IPS DF 4.7 (cell line): ENCODE results near the gene ST3GAL3.

Experiments
- DNase-seq: peaks from one replicate; pipeline ENCODE4 v3.0.0-alpha.2; 2013; ENCODE audit warnings: low spot score; ENCODE audit errors: extremely low read depth

ST3GAL3 gene

DNA sequence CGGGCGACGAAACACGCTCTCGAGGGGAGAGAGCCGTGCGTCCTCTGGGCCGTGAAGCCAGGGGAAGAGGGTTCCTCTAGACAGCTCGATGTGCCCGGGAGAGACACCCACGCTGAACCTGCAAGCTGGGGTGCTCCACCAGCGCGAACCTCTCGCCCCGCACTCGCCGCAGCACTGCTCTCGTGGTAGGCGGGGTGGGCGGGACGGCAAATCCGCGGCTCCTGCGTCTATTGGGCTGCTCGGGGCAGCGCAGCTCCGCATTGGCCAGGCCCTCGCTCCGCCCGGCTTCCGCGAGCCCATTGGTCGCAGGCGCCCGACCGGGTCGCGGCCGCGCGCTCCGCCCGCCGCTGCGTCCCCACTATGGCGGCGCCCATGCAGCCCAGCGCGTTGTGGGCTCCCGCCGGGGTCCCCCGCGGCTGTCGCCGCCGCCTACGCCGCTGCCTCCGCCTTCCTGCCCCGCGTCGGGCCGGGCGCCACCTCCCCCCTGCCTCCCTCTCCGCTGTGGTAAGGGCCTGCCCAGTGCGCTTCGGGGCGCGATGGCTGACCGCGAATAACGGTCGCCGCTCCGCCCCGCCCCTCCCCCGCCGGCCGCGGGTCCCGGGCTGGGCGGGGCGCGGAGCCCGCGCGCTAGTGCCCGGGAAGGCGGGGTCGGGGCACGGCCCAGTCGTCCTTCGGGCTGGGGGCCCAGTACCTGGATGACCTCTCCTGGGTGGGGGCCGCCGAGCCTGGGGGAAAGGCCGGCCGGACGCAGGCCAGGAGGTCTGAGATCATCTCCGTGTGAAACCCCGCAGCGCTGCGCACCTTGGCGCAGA, at the start of gene ST3GAL3:
Gene ST3GAL3, plus strand, starts transcription at position 347 of the 812 bp plus-strand sequence. CDS start 28,727 bp downstream, outside the sequence.
- peak; percentile 28 for DNase-seq

DNA sequence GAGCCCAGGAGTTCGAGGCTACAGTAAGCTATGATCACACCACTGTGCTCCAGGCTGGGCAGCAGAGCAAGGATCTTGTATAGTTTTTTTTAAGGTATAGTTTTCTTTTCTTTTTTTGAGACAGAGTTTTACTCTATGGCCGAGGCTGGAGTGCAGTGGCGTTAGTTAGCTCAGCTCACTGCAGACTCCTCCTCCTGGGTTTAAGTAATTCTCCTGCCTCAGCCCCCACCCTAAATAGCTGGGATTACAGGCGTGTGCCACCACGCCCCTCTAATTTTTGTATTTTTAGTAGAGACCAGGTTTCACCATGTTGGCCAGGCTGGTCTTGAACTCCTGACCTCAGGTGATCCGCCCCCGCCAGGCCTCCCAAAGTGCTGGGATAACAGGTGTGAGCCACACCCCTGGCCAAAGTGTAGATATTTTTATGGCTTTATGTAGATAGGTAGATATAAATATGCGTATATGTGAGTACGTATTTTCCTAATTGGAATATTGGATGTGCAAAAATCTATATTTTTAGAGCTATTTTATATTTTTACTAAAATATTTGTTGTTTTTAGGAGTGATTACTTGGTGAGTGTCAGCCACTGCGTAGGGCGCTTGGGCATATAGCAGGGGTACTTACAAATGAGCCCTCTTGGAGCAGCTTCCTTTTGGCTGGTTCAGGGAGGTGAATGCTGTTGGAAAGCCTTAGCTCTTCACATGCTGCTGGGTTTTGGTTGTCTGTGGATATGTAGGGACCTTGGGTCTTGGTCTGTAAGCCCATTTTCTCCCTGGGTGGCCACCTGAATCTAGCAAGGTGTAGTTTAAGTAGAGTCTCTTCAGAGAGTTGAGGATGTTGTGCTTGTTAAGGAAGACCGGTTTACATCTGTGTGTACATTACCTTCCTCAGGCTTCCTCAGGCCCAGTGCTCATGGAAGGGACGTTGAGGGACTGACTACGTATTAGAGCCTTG, 47.8 kb upstream of the ST3GAL3 start:
- DNase-seq = no peak

DNA sequence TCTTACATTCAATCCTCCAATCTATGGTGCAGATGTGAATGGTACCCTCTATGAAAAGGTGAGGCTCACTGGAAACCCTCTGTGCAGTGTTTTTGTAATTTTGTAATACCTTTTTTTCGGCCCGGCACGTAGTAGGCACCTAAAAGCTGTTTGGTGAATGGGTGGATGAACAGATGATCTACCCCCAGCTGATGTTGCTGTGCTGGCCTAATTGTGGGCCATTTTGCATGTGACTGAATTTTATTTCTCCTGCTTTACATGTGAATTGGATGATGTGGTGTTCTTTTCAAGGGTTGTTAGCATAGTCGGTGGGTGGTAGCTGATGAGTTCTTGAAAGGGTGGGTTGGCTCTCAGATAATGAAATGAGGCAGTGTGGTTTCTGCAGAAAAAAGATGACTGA, 47.0 kb upstream of the ST3GAL3 start:
- peak; percentile 83 for DNase-seq

GRCh38 chr1:43664369-43664768, 43.0 kb upstream of the ST3GAL3 start:
- no peak for DNase-seq

DNA sequence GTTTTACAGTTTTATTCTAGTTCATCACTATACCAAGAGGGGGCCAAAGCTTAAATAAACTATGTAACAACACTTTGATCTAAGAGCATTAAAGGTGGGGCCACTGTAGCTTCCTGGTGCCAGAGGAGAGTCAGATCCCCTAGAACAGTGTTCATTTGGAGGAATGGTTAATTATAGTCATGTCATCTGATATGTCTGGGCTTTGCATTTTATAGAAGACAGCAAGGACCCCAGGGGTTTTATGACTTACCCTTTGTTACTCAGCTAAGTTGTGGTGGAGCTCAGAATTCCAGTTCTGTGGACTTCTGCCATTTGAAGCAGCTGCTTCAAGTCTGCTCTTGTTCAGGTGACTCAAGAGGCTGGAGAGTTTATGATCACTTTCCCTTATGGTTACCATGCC, 40.7 kb upstream of the ST3GAL3 start:
- DNase-seq = no peak

DNA sequence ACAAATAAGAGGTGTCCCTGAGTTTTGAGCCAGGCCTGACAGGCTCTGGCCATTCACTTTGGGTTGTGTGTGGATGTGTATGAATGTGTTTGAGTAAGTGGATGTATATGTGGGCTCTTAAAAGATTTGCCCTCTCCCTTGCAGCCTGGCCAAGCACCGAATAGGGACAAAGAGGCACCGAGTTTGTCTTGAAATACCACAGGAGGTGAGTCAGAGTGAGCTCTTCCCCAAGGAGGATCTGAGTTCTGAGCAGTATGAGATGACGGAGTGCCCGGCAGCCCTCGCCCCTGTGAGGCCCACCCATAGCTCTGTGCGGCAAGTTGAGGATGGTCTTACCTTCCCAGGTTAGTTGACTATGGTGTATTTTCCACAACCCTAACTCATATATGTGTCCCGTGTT, 38.4 kb upstream of the ST3GAL3 start:
- DNase-seq = no peak

- no peak for DNase-seq
Measured at GRCh38 chr1:43669878-43670277, 37.5 kb upstream of the ST3GAL3 start.

DNA sequence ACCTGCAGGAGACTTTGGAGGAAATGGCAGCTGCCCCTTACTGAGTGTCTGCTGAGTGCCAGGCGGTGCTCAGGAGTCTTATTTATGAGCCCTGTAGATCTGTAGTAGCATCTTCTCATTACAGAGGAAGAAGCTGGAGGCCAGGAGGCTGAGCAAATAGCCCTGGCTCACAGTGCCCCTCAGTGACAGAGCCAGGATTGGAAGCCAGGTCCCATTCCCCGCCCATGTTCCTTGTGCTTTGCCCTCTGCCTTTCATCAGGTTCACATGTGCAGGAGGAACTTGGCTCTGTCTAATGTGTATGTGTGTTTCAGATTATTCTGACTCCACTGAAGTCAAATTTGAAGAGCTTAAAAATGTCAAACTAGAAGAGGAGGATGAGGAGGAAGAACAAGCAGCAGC, 36.1 kb upstream of the ST3GAL3 start:
- DNase-seq = no peak

GRCh38 chr1:43671626-43672330, 35.6 kb upstream of the ST3GAL3 start:
- no peak for DNase-seq

GRCh38 chr1:43673261-43673660, 34.1 kb upstream of the ST3GAL3 start:
- DNase-seq = no peak

DNA sequence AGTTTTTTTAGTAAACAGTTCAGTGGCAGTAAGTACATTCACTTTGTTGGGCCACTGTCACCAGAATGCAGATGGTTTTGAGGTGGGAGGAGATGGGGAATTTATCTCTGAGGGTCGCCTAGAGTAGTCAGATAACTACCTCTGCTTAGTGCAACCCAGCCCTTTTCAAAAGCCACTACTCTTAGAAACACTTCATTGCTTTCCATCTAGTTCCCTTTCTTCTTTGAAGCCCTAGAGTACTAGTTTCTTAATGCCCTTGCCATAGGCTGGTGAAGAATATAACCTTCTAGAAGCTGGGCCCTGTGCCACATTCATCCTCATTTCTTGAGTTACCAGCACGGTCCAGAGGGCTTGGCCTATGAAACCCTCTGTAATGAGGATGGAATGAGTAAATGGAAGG, 28.4 kb upstream of the ST3GAL3 start:
- DNase-seq = no peak

GRCh38 chr1:43683560-43683959, 23.8 kb upstream of the ST3GAL3 start:
- DNase-seq = no peak

- no peak for DNase-seq
Measured at GRCh38 chr1:43686801-43687200, 20.5 kb upstream of the ST3GAL3 start.

GRCh38 chr1:43687301-43688108, 19.8 kb upstream of the ST3GAL3 start:
- no peak for DNase-seq

DNA sequence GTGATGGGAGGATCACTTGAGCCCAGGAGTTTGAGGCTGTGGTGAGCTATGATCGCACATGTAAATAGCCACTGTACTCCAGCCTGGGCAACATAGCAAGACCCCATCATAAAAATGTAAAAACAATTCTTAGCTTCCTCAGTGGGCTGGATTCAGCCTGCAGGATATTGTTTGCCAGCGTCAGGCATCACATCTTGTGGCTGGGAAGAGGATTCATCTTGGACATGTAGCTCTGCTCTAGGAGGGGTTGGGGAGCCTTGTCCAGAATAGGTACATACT, 19.3 kb upstream of the ST3GAL3 start:
- DNase-seq = no peak

DNA sequence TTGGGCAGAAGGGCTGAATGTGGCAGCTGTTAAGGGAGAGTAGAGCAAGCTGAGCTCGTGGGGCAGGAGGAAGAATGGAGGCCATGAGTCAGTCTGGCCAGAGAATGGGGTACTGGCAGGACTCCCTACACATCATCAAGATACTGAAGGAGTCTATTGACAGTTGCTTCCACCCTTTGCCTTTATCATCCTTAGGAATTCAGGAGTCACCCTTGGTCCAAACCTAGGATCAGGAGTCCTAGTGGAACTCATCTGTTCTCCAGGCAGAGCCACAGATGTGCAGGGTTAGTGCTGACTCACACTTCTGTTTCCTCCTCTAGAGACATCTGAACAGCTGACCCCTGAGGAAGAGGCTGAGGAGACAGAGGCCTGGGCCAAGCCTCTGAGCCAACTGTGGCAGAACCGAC, 18.7 kb upstream of the ST3GAL3 start:
- DNase-seq = no peak

- no peak for DNase-seq
Measured at GRCh38 chr1:43689289-43689688, 18.0 kb upstream of the ST3GAL3 start.

DNA sequence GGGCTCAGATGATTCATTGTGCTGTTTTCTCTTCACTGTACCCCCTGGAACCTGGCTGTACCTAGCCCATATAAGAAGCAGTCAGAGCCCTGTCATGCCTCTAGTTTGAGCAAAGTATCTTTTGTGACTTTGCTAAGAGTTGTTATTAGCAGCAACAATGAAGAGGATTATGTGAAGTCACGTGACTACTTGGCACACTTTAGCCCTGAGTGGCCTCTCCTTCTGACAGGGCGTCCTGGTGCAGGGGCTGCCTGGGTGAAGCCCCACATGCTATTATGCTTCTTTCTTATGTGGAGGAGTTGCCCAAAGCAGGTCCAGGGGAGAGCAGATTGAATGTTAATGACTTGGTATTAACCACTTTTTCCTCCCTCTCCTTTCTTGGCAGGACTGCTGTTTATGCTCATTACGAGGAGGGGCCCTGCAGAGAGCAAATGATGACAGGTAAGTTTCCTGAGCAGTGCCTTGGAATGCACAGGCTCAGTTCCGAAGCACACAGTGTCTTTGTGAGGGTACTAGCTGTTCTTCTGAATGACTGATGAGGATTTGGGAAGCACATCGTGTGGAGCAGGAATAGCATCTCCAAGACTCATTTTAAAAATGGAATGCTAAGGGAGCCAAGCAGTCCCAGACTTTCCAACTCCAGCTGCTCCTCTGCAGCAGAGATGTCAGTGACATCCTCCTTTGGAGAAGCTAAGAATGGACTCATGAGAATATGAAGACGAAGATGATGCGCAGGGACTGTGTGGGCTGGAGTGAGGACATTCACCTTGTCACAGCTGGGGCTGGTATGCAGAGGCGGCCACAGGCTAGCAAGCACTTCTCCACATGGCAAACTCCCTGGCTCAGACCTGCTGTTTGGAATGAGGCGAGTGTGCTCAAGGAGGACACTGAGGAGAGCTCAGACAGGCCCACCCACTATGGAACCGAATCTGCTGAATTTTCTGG, 15.2 kb upstream of the ST3GAL3 start:
- no peak for DNase-seq

GRCh38 chr1:43693371-43693770, 14.0 kb upstream of the ST3GAL3 start:
- no peak for DNase-seq

- no peak for DNase-seq
Measured at GRCh38 chr1:43699281-43699680, 8.1 kb upstream of the ST3GAL3 start.
